GM19035 (cell line): Measurements from ENCODE around the gene BICD1.
"Not testable (repeated sequence)": the region's sequence is repeated elsewhere in the genome, so short reads cannot be mapped to it uniquely, and the experiment has no call there.

ENCODE experiments used
- ATAC-seq: cut with Tn5 transposase; IDR thresholded peaks from one replicate; pipeline ENCODE4 v1.9.1; 2021; ENCODE audit not compliant: unreplicated experiment

The BICD1 gene

GRCh38 chr12:32181498-32182175 is 75.0 kb downstream of the BICD1 start:
- ATAC-seq, result no peak

GRCh38 chr12:32183650-32184049 is 77.0 kb downstream of the BICD1 start:
- no peak for ATAC-seq

DNA sequence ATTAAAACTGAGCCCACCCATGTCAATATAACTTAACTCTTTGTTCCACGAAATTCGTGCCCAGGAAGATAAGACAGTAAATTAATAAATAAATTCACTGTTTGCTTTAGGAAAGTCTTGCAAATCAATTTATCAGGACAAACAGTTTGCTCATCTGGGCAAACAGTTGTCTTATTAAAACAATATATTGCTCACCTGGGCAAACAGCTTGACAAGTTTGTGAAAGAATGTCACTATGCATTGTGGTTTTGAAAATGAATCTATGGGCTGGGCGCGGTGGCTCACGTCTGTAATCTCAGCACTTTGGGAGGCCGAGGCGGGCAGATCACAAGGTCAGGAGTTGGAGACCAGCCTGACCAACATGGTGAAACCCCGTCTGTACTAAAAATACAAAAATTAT is 80.5 kb downstream of the BICD1 start:
- not testable (repeated sequence) for ATAC-seq

GRCh38 chr12:32191445-32191844 is 84.8 kb downstream of the BICD1 start:
- no peak for ATAC-seq

GRCh38 chr12:32196250-32197198 is 89.9 kb downstream of the BICD1 start:
- no peak for ATAC-seq

DNA sequence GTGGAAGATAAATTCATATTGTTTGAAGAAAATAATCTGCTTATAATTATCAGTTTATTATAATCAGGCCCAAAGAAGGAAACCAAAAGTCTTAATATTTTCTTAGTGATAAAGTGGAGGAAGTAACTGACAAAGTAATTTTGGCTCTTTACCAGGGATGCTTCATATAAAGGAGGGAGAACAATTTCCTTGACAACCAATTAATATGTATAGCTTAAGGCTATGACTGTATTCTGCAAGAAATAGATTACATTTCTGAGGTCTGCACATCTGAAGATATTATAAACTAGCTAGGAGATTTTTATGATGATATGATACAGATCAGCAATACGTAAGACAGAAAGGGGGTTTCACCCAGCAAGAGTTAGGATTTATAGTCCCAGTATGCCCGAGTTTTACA is 90.8 kb downstream of the BICD1 start:
- ATAC-seq, result no peak

DNA sequence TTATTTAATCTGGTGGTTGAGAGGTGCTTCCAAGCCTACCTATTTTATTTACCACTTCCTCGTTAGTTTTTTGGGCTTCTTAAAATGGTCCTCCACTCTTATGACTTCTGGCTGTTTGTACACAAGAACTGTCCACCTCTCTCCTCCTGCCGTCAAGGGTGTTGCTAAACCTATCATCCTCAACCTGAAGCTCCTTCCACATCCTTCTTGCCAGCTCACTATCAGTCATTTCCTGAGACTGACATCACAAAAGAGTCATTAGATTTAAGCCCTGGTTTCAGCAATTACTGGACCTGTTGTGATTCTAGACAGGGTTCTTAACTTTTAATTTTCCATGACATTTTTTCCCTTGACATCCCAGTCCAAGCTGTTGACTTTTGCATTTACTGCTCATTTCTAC is 91.9 kb downstream of the BICD1 start:
- ATAC-seq, result no peak

DNA sequence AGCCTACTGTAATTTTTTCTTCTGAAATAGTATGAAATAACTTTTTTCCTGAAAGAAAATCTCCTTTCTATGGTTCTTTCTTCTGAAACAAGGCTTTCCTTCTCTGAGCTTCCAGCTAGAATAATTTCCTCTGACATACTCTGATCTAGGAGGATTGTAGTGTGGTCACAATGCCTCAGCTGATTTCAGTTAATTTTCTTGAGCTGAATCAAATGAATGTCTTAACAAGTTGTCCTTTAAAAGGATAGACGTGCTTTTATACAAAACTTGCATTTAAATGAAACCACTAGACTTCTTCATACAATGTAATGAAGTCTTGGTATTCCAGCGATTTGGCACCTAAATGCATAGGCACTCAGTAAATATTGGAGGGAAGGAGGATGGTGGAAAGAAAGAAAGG is 94.4 kb downstream of the BICD1 start:
- no peak for ATAC-seq

DNA sequence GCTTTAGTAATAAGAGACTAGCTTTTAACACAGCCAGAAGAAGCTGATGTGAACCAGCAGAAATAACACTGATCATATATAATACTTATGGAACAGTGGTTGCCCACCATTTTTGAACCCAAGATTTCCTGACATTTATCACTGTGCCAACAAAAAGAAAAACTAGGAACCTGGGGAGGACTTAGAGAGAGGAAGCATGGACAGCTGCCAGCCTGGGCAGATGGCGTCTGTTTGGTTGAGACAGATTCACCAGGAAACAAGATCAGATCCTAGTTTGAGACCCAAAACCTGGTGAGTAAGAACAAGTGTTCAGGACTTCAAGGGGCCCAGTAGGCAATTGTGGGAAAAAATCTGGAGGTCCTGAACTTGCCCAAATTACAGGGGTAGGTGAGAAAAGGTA is 95.3 kb downstream of the BICD1 start:
- ATAC-seq, result no peak

- ATAC-seq, result no peak
Measured at GRCh38 chr12:32205731-32206130, 99.1 kb downstream of the BICD1 start.

DNA sequence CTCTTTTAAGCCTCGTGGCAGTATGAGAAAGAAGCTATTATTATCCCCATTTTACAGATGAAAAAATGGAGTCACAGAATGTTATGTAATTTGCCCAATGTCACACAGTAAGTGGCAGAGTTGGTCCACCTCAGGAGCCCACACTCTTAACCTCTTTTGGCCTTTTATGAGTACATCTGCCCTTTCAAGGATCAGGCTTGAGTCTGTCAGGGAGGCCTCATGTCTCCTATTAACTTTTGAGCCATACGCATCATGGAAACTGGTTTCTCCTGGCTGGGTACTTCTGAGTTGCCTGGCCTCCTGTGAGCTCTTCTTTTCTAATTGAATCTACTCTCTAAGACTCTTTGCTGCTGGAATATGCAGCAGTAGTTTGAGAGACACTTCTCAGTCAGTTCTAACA is 101.7 kb downstream of the BICD1 start:
- no peak for ATAC-seq

DNA sequence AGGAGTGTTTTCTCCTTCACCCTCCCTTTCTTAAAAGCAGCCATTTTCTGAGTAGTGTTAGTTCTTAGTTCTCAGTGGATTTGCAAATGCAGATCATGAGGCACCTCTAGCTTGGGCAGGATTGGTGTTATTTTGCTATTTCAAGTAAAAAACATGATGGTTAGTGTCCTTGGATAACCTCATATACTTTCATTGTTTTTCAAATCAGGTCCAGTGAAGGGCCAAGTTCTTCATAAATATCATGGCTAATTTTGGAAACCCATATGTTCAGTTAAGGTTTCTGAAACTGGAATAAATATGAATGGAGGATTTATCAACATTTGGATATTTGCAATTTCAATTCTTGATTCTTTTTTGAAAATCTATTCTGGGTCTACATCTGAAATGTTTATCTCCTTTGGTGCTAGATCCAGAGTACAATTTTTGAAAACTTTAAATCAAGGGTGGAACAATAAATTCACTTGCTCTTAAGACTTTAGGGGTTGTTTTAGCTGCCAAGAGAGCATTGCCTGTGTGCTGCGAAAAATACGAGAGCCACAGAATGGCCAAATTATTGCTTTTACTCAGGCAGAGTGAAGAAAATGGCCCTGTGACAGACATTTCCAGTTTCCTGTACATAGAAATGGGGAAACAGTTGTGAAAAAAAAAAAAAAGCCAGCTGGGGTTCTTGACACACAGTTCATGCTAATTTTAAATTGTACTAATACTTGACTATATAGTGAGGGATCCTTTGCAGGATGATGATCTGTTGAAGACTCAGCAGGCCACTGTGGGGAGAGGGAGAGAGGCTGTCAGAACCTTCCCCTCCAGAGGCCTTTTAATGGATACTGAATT is 104.6 kb downstream of the BICD1 start:
- no peak for ATAC-seq

DNA sequence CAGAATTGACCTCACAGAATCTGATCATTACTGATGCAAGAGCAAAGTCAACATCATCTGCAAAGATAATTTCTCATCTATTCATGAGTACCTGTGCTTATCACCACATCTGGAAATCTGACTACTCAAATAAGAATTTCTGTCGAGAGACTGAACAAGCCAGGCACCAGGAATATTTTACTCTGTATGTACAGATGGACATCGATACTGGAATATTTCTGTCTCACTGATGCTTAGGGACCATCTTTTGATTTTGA is 105.2 kb downstream of the BICD1 start:
- no peak for ATAC-seq

DNA sequence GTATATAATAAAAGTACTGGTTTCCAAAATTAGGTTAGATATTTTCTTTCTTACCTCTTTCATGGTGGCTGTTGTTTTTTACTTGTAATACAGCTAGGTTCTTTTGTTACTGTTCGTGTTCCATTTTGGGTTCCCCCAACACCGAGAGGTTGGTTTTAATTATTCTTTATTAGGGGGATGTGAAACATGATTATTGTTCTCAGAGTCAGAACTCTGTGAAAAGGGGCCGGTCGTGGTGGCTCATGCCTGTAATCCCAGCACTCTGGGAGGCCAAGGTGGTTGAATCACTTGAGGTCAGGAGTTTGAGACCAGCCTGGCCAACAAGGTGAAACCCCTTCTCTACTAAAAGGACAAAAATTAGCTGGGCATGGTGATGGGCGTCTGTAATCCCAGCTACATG is 108.1 kb downstream of the BICD1 start:
- ATAC-seq, result no peak

DNA sequence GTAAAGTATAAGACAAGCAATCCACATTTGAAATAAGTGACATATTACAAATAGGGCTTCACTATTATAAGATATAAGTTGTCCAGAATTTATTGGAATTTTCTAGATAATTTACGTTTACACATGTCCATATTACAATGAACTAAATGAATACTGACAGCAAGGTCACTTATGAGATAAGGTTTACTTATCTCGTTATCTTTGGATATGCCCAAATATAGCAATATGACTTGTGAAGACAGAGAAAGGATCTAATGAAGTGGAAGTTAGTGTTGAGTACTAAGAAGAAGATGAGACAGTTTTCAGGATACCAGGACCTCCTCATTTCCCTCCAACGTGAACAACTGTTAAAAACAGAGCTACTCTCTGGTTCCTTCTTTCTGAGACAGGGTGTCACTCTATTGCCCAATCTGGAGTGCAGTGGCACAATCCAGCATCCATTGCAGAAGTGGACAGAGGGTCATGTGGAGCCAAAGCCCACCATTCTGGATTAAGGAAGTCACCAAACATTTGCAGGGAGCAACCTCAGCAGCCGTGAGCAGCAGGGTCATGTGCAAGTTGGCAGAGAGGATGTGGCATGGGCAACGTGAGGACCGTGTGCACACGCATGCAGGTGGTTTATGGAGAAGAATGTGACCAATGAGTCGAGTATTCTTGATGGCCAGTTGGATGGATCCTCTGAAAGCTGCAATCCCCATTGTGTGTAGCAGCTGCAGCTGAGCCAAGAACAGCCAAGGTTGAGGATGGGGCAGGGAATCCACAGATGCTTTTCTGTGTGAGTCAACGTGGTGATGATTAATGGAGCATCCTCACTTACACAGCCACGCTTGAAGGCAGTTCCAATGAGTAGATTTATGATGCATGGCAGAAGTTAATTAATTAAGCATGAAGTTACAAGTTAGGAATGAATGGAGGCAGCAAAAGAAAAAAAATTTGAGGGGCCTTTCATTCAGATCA is 111.0 kb downstream of the BICD1 start:
- ATAC-seq, result no peak

DNA sequence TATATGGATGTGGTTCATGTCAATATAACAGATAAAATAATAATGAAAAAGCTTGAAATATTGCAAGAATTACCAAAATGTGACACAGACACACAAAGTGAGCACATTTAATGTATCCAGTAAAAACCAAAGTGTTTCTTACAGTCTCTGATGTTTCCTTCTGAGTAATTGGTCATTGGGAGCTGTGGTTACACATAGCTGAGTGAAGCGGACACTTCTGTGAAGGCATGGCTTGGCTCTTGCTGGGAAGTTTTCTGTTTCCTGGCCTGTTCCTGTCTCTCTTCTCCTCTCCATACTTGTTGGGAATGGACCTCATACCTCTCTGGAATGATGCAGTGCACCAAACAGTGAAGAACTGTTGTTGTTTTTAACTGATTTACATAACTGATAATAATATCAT is 117.3 kb downstream of the BICD1 start:
- ATAC-seq, result no peak

GRCh38 chr12:32226768-32227167 is 120.1 kb downstream of the BICD1 start:
- no peak for ATAC-seq

GRCh38 chr12:32229971-32230612 is 123.4 kb downstream of the BICD1 start:
- no peak for ATAC-seq

GRCh38 chr12:32230613-32230993 is 124.0 kb downstream of the BICD1 start:
- no peak for ATAC-seq

- not testable (repeated sequence) for ATAC-seq
Measured at GRCh38 chr12:32231361-32231760, 124.7 kb downstream of the BICD1 start.
